IMR-90 (cell line): ENCODE data around the gene TSC1. TPM values are rescaled to one million over a fixed set of nuclear protein-coding genes. Genes with fewer than 3 reads are reported as not detected.
A peak's percentile ranks its signal among the peaks of the same experiment; 100 is the strongest.

Experiments
- ATAC-seq: fragments of 200-7000 bp; cut with Tn5 transposase; 2 replicates; pipeline ENCODE4 v1.9.1; 2020; ENCODE audit warnings: low read depth, mild to moderate bottlenecking, moderate library complexity
- BruUV-seq: library from RNA; stranded (reverse); fragments of 400-500 nt; replicated peaks from 2 replicates; lab custom pipeline; 2021; lab: Mats Ljungman, UMichigan
- CTCF ChIA-PET: fragments of 300-600 bp; formaldehyde crosslinking; extraction: SDS; loops from one replicate; lab custom pipeline; 2021; ENCODE audit warnings: antibody characterized with exemption; lab: Yijun Ruan, JAX
- POLR2A ChIA-PET: fragments of 300-600 bp; sonication (Branson Sonifier 250); formaldehyde crosslinking; loops from one replicate; lab custom pipeline; 2022; ENCODE audit warnings: antibody characterized with exemption; ENCODE audit not compliant: unreplicated experiment; lab: Charles Lee
- DNase-seq: peaks from one replicate; pipeline ENCODE4 v3.0.0; 2013
- H2AFZ ChIP-seq: replicated peaks from 2 replicates; pipeline ENCODE3; 2013; ENCODE audit warnings: low read length, mild to moderate bottlenecking; ENCODE audit not compliant: poor library complexity
- H2AK5ac ChIP-seq: 2 replicates; pipeline ENCODE4 v1.6.1; 2013; ENCODE audit warnings: low read depth, low read length, inconsistent platforms
- H2AK9ac ChIP-seq: replicated peaks from 2 replicates; pipeline ENCODE3; 2013; ENCODE audit warnings: mild to moderate bottlenecking, low read depth, low read length, moderate library complexity; ENCODE audit not compliant: poor library complexity
- H2BK120ac ChIP-seq: 2 replicates; pipeline ENCODE4 v1.6.1; 2013; ENCODE audit warnings: low read depth, low read length, inconsistent platforms
- H2BK15ac ChIP-seq: 3 replicates; pipeline ENCODE4 v1.6.1; 2013; ENCODE audit warnings: low read depth, low read length, inconsistent platforms
- H2BK20ac ChIP-seq: 2 replicates; pipeline ENCODE4 v1.6.1; 2013; ENCODE audit warnings: low read depth, mild to moderate bottlenecking, inconsistent platforms, low read length, moderate library complexity
- H2BK5ac ChIP-seq: 2 replicates; pipeline ENCODE4 v1.6.1; 2013; ENCODE audit warnings: mild to moderate bottlenecking, low read depth, low read length, inconsistent platforms; ENCODE audit not compliant: poor library complexity, severe bottlenecking
- H3K14ac ChIP-seq: replicated peaks from 2 replicates; pipeline ENCODE4 v1.6.1; 2013; ENCODE audit warnings: low read depth, low read length, inconsistent platforms
- H3K18ac ChIP-seq: 2 replicates; pipeline ENCODE4 v1.6.1; 2013; ENCODE audit warnings: low read depth, low read length, control low read depth
- H3K23ac ChIP-seq: 2 replicates; pipeline ENCODE4 v1.6.1; 2013; ENCODE audit warnings: low read depth, low read length, inconsistent platforms
- H3K27ac ChIP-seq: 2 replicates; pipeline ENCODE4 v1.5.1; 2013; ENCODE audit warnings: mild to moderate bottlenecking, control low read depth, low read length; ENCODE audit not compliant: insufficient read depth
- H3K27me3 ChIP-seq: 2 replicates; pipeline ENCODE4 v1.6.1; 2013; ENCODE audit warnings: low read length; ENCODE audit not compliant: control insufficient read depth, insufficient read depth
- H3K36me3 ChIP-seq: 2 replicates; pipeline ENCODE4 v1.6.1; 2013; ENCODE audit warnings: low read length, mixed read lengths; ENCODE audit not compliant: control insufficient read depth, insufficient read depth
- H3K4ac ChIP-seq: 2 replicates; pipeline ENCODE4 v1.6.1; 2013; ENCODE audit warnings: low read depth, low read length, inconsistent platforms
- H3K4me1 ChIP-seq: 2 replicates; pipeline ENCODE4 v1.6.1; 2013; ENCODE audit warnings: low read length, mixed read lengths; ENCODE audit not compliant: control insufficient read depth, insufficient read depth
- H3K4me2 ChIP-seq: 2 replicates; pipeline ENCODE4 v1.6.1; 2013; ENCODE audit warnings: low read depth, mild to moderate bottlenecking, control low read depth, low read length, moderate library complexity
- H3K4me3 ChIP-seq: 2 replicates; pipeline ENCODE4 v1.5.1; 2013; ENCODE audit warnings: low read depth, mild to moderate bottlenecking, control low read depth, low read length, moderate library complexity; ENCODE audit not compliant: insufficient read depth
- H3K56ac ChIP-seq: 2 replicates; pipeline ENCODE4 v1.6.1; 2013; ENCODE audit warnings: low read length, inconsistent platforms; ENCODE audit not compliant: insufficient read depth; ENCODE audit errors: extremely low read depth
- H3K79me1 ChIP-seq, 2 experiments: 2 replicates each; pipeline ENCODE4 v1.6.1; 2013; ENCODE audit warnings: low read length in 2 of 2, inconsistent platforms in 1 of 2, low read depth in 1 of 2
- H3K9ac ChIP-seq: 2 replicates; pipeline ENCODE4 v1.6.1; 2013; ENCODE audit warnings: low read depth, low read length, control low read depth
- H3K9me1 ChIP-seq: 2 replicates; pipeline ENCODE4 v1.6.1; 2013; ENCODE audit warnings: low read length, inconsistent platforms; ENCODE audit not compliant: insufficient read depth
- H3K9me3 ChIP-seq: 2 replicates; pipeline ENCODE4 v1.6.1; 2013; ENCODE audit warnings: low read length; ENCODE audit not compliant: control insufficient read depth, insufficient read depth
- H4K20me1 ChIP-seq: 2 replicates; pipeline ENCODE4 v1.6.1; 2013; ENCODE audit warnings: low read length, inconsistent platforms; ENCODE audit not compliant: insufficient read depth
- H4K5ac ChIP-seq: 2 replicates; pipeline ENCODE4 v1.6.1; 2013; ENCODE audit warnings: mild to moderate bottlenecking, low read depth, low read length, control low read depth
- H4K8ac ChIP-seq, 2 experiments: 2 replicates each; pipeline ENCODE4 v1.6.1; 2013; ENCODE audit warnings: low read depth in 2 of 2, low read length in 2 of 2, control low read depth in 1 of 2, inconsistent platforms in 1 of 2
- H4K91ac ChIP-seq: 2 replicates; pipeline ENCODE4 v1.6.1; 2013; ENCODE audit warnings: low read depth, low read length, inconsistent platforms; ENCODE audit not compliant: insufficient read depth
- BHLHE40 ChIP-seq: fragments of 150-350 bp; IDR thresholded peaks from 2 replicates; pipeline ENCODE4 v1.6.1; 2016; ENCODE audit warnings: mild to moderate bottlenecking, low read depth, low read length
- CHD1 ChIP-seq: IDR thresholded peaks from 2 replicates; pipeline ENCODE4 v1.6.1; 2012; ENCODE audit warnings: low read depth, low read length, improper control_type of control experiment
- CTCF ChIP-seq: conservative IDR thresholded peaks from 2 replicates; pipeline ENCODE4 v1.5.1; 2012; ENCODE audit warnings: mild to moderate bottlenecking, low read depth, low read length, improper control_type of control experiment
- FOS ChIP-seq: fragments of 150-350 bp; IDR thresholded peaks from 2 replicates; pipeline ENCODE4 v1.6.1; 2016; ENCODE audit warnings: low read depth, low read length
- MAFK ChIP-seq: IDR thresholded peaks from 2 replicates; pipeline ENCODE4 v1.6.1; 2012; ENCODE audit warnings: low read depth, low read length, improper control_type of control experiment
- MAZ ChIP-seq: IDR thresholded peaks from 2 replicates; pipeline ENCODE4 v1.6.1; 2012; ENCODE audit warnings: low read depth, mild to moderate bottlenecking, low read length, improper control_type of control experiment, moderate library complexity, borderline replicate concordance
- MXI1 ChIP-seq: IDR thresholded peaks from 2 replicates; pipeline ENCODE4 v1.6.1; 2012; ENCODE audit warnings: low read depth, mild to moderate bottlenecking, low read length, moderate library complexity, borderline replicate concordance
- NFE2L2 ChIP-seq: fragments of 150-350 bp; IDR thresholded peaks from 2 replicates; pipeline ENCODE4 v1.6.1; 2016; ENCODE audit warnings: low read depth, mild to moderate bottlenecking, low read length
- POLR2A ChIP-seq: IDR thresholded peaks from 2 replicates; pipeline ENCODE4 v1.6.1; 2012; ENCODE audit warnings: mild to moderate bottlenecking, low read depth, low read length
- RAD21 ChIP-seq: IDR thresholded peaks from 2 replicates; pipeline ENCODE4 v1.6.1; 2012; ENCODE audit warnings: low read length, improper control_type of control experiment
- RCOR1 ChIP-seq: IDR thresholded peaks from 2 replicates; pipeline ENCODE4 v1.6.1; 2012; ENCODE audit warnings: mild to moderate bottlenecking, low read length, improper control_type of control experiment; ENCODE audit not compliant: insufficient replicate concordance
- RFX5 ChIP-seq: IDR thresholded peaks from 2 replicates; pipeline ENCODE4 v1.8.0; 2012; ENCODE audit warnings: low read depth, mild to moderate bottlenecking, low read length, moderate library complexity
- SMC3 ChIP-seq: fragments of 150-350 bp; IDR thresholded peaks from 2 replicates; pipeline ENCODE4 v1.6.1; 2016; ENCODE audit warnings: low read depth, mild to moderate bottlenecking, antibody characterized with exemption, low read length, moderate library complexity
- USF2 ChIP-seq: fragments of 150-350 bp; IDR thresholded peaks from 2 replicates; pipeline ENCODE4 v1.6.1; 2017; ENCODE audit warnings: mild to moderate bottlenecking, antibody characterized with exemption, low read length, low read depth
- WGBS, 2 experiments: methylation state at CpG; one replicate each; pipeline versions ENCODE4 v1.1.5 to v1.1.7; 2013; ENCODE audit warnings: missing lambda C conversion rate in 2 of 2; ENCODE audit not compliant: insufficient read length in 1 of 2; ENCODE audit errors: extremely low coverage in 2 of 2; 5-methylcytosine and 5-hydroxymethylcytosine counted together
- dilution Hi-C: fragments of 300-500 bp; cut with HindIII; formaldehyde crosslinking; loops from one replicate; pipeline ENCODE4 v1.14.3; 2018; ENCODE audit warnings: low sequenced_read_pairs; ENCODE audit not compliant: unreplicated experiment
- in situ Hi-C: fragments of 300-500 bp; cut with MboI; formaldehyde crosslinking; loops from 3 replicates; pipeline ENCODE4 v1.14.3; 2019; ENCODE audit warnings: low sequenced_read_pairs, inconsistent platforms, mixed read lengths
- intact Hi-C: fragments of 100-400 bp; cut with micrococcal nuclease; formaldehyde crosslinking; loops from 2 replicates; pipeline ENCODE4 v1.10.0; 2022
- polyA plus RNA-seq, 3 experiments: library from polyadenylated mRNA; depleted of rRNA; stranded (reverse); fragments of >200 nt; gene quantifications; 2 replicates each; pipeline ENCODE4 v1.2.3, GENCODE V29; 2012; ENCODE audit warnings: low replicate concordance in 1 of 3
- total RNA-seq: library from RNA; depleted of rRNA; stranded (reverse); fragments of >200 nt; gene quantifications from 2 replicates; pipeline ENCODE4 v1.2.3, GENCODE V29; 2012

TSC1 gene
- total and polyA plus RNA-seq, 2 of the 4 experiments (the other 2 are of a cell fraction) = 25.7 to 56.3 TPM

- in situ Hi-C loops = no loop called here
- DNase-seq (no peak), ATAC-seq (no peak)
- Histone ChIP-seq H3K36me3 (no peaks in the 10 kb centered on the region), H3K14ac (no peak overlapping the region), H3K9ac (no peak overlapping the region), H3K4ac (no peak overlapping the region), H3K27ac (no peak overlapping the region), H3K56ac (no peak overlapping the region), H2BK120ac (no peak overlapping the region), H3K9me1 (no peaks in the 10 kb centered on the region), H3K4me2 (no peak overlapping the region; the same call in 1 of the 2 replicates), H4K5ac (no peak overlapping the region), H3K79me1 (no peaks in the 10 kb centered on the region), H2BK5ac (no peak overlapping the region), H2BK15ac (no peak overlapping the region), H4K20me1 (no peaks in the 10 kb centered on the region), H3K27me3 (no peaks in the 10 kb centered on the region; the same call in 1 of the 2 replicates), H3K4me3 (no peak overlapping the region; the same call in 1 of the 2 replicates), H4K91ac (no peak overlapping the region), H4K8ac (peak overlapping the region; percentile 74 to 97; a peak in 2 of 4 replicates), H2AK5ac (peak overlapping the region; percentile 4; the same call in 1 of the 2 replicates), H3K9me3 (no peaks in the 10 kb centered on the region), H2AFZ (peak overlapping the region; percentile 99), H3K23ac (peak overlapping the region; percentile 2; the same call in 1 of the 2 replicates), H3K18ac (no peak overlapping the region), H3K4me1 (no peaks in the 10 kb centered on the region), H2AK9ac (peak overlapping the region; percentile 57), H2BK20ac (no peak overlapping the region)
- CTCF ChIA-PET = no interaction called here
- no TSS peak for BruUV-seq
- dilution Hi-C loops = no loop called here
- WGBS, 2 experiments = 76% methylated on average over 2 of the region's 6 CpGs; no CpG with 5 or more reads in 1 of the 2 experiments
- intact Hi-C loops = no loop called here
- POLR2A ChIA-PET = no interaction called here
- TF ChIP-seq POLR2A (no peak), RCOR1 (no peak), CTCF (no peak), CHD1 (no peak), NFE2L2 (no peak), MAFK (no peak), FOS (no peak), BHLHE40 (no peak), RFX5 (no peak), MAZ (no peak), RAD21 (no peak), USF2 (no peak), SMC3 (no peak), MXI1 (no peak)
These were observed 64.7 kb downstream of the TSC1 start for GRCh38 chr9:132879457-132880323.
